GM10847 (cell line): ENCODE measurements around the gene TMEM106B.

Source experiments
- POLR2A ChIP-seq: IDR thresholded peaks from 2 replicates; pipeline ENCODE4 v1.6.1; 2011; ENCODE audit not compliant: insufficient read length; ENCODE audit errors: extremely low read depth

Gene TMEM106B

DNA sequence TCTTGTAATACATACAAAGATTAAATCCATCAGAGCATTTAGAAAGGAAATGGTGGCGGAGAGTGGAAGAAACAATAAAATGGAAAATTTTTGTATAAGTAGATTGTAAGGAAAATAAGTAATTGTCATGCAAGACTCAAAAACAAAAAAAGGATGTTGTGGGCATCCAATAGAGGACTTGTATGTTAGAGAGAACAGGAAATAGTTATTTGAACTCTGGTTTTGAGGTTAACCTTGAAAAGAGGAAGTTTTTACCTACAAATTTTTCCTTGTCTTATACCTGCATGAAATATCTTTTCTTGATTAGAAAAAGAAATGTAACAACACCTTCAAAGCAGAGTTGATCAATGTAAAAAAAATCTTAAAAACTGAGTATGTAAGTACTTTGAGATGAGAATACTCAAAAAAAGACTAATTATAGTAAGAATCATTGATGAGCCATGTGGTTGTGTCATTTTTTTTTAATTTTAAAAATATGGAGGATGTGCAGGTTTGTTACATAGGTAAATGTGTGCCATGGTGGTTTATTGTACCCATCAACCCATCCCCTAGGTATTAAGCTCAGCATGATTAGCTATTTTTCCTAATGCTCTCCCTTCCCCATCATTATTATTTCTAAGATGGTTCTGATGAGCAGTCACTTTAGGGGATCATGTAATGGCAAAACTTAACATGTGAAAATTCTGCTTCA lies 11.9 kb downstream of the TMEM106B start:
- TF ChIP-seq POLR2A: no peak

DNA sequence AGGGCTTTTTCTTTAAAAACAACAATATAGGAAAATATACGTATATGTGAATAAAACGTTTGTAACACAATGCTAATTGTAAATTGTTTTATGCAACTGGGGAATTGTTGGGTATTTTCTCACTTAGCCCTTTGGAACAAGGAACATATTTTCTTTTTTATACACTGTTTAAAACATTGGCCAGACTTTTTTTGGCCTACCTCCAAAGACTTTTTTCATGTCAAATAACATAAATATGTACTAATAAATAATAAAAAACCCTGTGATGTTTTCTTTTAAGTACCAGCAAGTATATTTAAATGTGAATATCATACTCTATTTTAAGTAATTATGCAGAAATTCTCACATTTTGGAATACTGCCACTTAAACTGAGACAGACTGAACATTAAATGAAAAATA lies 15.7 kb downstream of the TMEM106B start:
- no peak for TF ChIP-seq POLR2A

DNA sequence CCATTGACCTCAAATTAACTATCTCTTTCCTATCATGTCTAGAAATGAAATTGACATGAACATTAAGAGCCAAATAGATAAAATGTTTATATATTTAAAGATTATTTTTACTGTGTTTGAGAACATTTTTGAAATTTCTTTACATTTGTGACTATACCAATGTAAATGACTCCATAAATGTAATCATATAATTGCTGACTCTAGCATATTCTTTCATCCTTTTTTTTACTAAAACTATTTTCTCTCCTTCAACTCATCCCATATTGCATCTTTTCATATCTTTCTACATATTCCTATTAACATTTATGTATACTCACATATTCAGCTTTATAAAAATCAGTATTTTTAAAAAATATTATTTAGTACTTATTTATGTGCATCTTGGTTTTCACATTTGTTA lies 16.9 kb downstream of the TMEM106B start:
- no peak for TF ChIP-seq POLR2A

DNA sequence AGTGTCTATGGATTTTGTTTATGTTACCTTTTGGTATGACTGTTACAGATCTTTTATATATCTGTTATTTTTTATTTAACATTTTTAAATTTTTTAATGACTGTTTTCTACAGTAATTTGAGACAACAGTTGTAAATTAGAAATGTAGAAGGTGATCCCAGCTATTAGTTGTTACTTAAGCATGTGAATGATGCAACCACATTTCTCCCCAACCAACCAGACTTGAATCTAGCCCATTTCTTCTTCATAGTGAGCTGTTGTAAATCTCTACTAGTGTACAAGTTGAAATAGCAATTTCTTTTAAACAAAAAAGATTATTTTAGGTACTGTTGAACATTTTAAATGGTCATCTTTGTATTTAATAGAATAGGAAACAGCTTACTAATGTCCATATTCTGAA lies 18.0 kb downstream of the TMEM106B start:
- TF ChIP-seq POLR2A: no peak

DNA sequence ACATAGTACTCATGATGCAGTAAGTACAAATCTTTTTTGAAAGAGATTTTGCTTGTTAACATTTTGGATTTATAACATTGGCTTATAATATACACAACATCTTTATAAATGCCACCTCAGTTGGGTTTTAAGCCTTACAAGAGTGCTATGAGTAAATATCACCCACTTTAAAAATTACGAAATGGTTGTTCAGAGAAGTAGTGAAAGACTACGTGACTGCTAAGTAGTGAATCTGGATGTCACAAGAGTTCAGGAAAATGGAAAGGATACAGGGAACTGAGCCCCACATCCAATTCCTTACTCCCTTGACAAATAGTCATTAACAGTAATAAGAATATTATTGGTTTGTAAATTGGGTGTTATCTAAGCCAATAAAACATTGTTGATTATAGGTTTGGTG lies 20.0 kb downstream of the TMEM106B start:
- TF ChIP-seq POLR2A: no peak

DNA sequence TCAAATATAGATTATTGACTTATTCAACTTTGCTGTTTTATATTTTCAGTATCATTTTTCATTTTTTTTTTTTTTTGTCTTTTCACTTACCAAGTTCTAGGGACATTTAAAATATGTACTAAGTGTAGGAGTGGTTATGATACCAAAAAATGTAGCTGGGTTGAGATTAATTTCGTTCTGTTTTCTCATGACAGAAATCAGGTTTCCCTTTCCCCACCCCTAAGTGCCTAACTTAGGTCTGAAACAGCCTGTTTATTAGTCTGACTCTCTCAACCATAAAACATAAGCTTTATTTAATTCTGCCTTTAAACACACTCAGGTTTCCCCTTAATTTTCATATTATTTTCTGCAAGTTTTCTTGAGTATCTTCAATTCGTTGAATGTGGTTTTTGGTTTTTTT lies 22.1 kb downstream of the TMEM106B start:
- no peak for TF ChIP-seq POLR2A

DNA sequence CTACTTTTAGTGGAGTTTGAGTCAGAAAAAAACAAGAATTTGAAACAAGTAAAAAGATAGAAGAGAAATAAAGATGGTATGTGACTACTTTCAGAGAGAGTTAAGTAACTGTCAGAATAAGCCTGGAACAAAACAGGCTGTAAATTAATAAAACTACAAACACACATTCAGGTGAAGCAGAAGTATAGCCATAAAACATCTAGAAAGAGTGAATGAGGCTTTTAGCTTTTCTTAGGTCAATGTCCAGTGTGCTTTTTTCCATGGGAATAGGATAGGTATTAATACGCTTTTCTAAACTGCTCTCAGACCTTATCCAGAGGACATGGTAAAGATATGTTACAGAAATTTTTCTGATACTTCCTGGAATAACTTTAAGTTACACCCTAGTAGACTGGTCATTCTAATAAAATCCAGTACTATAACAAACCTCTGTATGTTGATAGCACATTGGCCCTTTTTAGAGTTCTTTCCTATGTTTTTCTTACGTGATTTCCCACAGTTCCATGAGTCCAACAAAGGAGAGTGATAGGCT lies 23.3 kb downstream of the TMEM106B start:
- no peak for TF ChIP-seq POLR2A

DNA sequence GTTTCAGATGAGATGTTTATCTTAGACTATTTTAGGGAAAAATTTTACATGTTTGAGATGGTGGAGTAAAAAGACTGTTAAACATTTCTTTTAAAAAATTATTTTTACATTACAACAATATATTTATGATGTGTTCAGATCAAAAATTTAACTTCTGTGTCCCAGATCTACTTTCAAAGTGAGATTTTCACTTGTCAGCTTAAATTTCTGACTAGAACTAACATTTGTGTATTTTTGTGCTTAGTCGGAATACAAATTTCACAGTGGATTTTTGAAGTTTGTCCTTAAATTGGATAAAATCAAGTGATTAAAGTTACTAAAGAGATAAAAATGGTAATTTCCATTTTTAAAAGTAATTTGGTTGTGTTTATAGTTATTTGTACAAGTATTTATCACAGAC lies 24.9 kb downstream of the TMEM106B start:
- TF ChIP-seq POLR2A: no peak

DNA sequence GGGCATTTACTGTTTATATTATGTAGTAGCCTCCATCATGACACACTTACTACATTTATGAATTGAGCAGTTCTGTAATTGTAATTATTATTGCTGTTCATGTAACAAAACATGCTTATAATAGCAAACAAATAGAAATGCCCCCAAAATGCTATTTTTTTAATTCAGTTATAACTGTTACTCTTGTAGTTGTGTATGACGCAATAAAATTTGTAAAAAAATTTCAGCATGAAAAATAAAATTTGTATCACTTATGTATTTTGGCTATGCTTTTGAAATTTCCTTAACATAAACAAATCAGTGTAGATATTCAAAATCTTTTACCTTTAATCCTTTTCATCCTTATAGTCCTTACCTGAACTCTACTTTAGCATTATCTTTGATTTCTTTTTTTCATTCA lies 25.9 kb downstream of the TMEM106B start:
- no peak for TF ChIP-seq POLR2A

DNA sequence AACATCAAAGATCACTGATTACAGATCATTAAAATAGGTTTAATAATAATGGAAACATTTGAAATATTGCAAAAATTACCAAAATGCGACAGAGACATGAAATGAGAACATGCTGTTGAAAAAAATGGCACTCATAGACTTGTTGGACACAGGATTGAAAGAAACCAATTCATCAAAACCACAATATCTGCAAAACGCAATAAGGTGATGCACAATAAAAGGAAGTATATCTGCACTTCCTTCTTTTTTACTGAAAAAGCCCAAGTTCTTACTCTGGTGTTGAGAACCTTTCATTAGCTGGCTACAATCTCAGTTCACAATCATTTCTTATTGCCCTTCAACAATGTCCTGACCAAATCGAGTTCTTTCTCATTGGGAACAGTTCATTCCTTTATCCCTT lies 28.7 kb downstream of the TMEM106B start:
- TF ChIP-seq POLR2A: no peak

DNA sequence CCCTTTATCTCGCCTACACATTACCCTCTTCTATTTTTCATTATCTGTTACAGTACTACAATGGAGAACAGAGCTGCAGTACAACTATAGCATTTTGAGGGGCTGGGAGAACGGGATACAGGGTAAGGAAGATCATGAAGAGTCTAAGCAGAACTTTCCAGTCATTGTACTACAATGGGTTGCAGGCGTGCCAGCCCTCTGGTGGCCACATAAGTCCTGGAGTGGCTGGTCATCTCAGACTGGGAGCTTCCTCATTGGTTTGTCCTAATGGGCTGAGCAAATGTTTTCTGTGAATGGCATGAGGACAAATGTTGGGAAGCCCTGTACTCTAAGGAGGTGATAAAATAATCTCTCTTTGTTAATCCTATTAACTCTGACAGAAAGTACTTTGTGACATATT lies 33.0 kb downstream of the TMEM106B start:
- no peak for TF ChIP-seq POLR2A

DNA sequence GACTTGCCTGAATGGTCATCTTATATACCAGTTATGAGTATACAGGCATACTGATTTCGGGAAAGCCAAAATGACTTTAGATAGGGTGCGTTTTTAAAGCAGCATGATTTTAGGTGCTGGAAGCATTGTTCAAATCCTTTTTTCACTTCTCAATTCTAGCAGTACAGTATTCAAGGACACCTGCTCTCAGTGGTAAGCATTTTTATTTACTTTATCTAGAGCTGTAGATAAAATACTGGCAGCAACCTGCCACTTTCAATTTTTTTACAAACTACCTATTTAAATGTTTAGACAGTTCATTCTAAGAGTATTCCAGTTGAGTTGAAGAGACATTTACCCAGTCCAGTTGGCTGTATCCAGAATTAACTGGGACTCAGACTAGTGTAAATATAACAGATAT lies 33.6 kb downstream of the TMEM106B start:
- TF ChIP-seq POLR2A: no peak

DNA sequence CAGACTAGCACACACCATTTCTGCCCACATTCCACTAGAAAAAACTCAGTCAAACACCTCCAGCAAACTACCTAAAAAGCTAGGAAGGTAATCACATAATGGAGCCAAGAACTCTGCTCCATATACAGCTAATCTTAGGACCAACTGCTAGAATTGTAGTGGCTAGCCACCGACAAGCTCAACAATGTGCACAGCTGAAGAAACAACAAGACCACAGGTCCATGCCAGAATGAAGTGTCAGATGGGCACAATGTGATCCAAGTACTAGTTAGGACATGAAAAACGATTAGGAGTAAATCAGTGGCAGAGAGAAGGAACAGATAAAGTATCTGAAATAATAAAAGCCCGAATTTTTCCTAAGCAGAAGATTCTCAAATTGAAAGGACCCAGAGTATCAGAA lies 38.6 kb downstream of the TMEM106B start:
- no peak for TF ChIP-seq POLR2A

DNA sequence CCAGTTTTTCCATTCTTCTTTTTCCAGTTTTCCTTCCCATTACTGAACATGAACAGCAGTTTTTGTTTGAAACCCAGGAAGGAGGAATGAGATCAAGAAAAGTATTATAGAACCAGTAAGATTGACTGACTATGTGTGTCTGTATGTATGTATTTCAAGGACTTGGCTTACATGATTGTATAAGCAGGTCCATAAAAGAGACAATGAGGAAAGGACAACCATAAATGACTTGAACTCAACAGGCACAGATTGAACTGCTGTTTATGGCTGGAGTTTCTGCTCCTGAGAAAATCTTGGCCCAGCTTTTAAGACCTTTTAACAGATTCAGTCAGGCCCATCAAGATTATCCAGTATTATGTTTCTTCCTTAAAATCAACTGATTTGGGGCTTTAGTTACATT lies 39.1 kb downstream of the TMEM106B start:
- TF ChIP-seq POLR2A: no peak

DNA sequence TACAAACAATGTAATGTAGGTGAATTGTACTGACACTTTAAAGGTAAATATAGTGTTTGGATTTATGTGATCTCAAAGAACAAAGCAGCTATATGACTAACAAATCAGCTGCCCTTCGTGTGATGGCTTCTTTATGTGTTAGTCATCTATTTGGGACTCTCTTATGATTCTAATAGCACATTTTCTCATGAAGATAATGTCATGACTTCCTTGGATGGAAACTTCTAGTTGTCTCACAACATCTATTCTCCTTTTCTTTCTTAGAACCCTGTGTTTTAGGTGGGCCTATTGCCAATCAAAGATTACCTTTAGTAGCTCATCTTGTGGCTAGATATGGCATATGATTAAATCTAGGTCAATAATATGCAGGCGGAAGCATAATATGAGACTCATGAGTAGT lies 45.0 kb downstream of the TMEM106B start:
- TF ChIP-seq POLR2A: no peak

DNA sequence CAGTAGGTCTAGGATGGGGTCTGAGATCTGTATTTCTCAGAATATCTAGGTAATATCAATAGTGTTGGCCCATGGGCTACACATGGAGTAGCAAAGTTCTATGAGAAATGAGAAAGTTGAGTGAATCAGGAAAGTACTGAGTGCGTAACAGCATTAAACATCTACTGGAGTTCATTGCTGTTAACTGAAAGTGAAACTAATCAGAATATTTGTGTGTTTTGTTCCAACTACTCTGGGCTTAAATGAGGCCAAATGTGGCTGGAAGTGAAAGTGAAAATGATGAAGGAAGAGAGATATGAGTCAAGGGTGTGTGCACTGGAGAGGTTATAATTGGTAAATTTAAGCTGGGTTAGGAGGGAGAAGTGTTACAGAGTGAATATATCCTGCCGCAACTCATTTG lies 46.5 kb downstream of the TMEM106B start:
- no peak for TF ChIP-seq POLR2A

DNA sequence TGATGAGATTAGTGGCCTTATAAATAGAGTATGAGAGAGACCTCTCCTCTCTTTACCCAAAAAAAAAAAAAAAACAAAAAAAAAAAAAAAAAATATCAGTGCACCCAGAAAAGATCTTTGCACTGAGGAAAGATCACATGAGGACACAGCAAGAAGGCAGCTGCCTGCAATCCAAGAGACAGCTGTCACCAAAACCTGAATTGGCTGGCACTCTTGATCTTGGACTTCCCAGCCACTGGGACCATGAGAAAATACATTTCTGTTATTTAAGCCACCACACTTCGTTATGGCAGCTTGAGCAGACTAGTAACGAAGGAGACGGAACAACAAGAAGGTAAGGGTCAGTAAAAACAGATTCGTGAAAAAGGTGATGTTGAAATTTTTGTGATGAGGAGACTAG lies 47.0 kb downstream of the TMEM106B start:
- no peak for TF ChIP-seq POLR2A
